HG03457 (cell line): ENCODE data around the gene TTC1.
"Not testable (repeated sequence)": the region's sequence is repeated elsewhere in the genome, so short reads cannot be mapped to it uniquely, and the experiment has no call there.

Source experiments
- ATAC-seq: cut with Tn5 transposase; IDR thresholded peaks from one replicate; pipeline ENCODE4 v1.9.1; 2021; ENCODE audit warnings: moderate number of reproducible peaks; ENCODE audit not compliant: unreplicated experiment

The TTC1 gene

DNA sequence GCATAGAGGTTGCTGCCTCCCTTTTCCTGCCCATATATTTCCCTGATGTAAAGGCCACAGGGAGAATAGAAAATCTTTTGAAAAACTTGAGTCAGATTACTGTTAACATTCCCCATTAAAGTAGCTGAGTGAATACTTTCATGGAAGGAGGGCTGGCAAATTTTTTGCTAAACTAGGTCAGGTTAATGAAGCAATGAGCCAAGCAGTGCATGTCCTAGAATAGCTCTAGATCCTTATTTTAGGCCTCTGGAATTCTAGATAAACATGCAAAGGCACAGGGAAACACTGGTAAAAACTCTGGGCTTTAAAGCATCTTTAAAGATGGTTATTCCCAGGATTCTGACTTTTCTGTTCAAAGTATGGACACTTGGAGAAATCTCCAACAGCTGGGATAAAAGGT is 27.9 kb downstream of the TTC1 start:
- no peak for ATAC-seq

DNA sequence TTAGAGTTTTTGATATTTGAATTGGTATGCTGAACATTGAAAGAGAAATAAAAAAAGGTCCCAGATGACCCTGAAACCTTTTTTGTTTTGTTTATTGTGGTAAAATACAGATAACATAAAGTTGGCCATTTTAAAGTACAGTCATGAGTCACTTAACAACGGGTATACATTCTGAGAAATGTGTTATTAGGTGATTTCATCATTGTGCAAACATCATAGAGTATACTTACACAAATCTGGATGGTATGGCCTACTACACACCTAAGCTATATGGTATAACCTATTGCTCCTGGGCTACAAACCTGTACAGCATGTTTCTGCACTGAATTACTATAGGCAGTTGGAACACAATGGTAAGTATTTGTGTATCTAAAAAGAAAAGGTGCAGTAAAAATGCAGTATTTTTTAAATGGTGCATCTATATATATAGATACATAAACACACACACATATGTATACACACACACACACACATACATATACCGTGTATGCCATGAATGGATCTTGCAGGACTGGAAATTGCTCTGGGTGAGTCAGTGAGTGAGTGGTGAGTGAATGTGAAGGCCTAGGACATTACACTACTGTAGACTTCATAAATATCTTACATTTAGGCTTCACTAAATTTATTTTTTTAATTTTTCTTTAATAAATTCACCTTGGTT is 31.0 kb downstream of the TTC1 start:
- ATAC-seq = no peak

DNA sequence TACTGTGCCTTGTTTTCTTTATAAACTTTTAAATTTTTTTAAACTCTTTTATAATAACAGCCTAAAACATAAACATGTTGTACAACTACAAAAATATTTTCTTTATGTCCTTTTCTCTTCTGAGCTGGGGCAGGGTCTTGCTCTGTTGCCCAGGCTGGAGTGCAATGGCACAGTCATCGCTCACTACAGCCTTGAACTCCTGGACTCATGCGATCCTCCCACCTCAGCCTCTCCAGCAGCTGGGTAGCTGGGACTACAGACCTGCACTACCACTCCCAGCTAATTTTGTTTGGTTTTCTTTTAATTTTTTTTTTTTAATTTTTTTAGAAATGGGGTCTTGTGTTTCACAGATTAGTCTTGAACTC is 31.5 kb downstream of the TTC1 start:
- no peak for ATAC-seq

DNA sequence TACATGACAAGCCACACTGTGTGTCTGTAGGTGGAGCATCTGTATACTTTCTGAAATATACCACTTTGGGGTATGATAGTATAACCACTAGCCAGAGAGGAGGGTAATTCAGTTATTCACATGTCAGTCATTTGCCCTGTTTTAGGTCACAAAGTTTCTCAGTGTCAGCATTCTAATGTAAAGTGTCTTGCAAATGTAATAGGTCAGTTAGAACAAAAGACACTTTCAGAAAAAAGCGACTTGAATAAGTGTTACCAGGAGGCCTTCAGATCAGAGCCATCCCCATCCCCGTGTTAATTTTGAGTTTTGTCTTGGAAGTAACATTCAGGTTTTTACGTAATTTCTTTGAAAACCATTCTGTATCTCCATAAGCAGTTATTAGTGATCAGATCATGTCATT is 33.7 kb downstream of the TTC1 start:
- no peak for ATAC-seq

DNA sequence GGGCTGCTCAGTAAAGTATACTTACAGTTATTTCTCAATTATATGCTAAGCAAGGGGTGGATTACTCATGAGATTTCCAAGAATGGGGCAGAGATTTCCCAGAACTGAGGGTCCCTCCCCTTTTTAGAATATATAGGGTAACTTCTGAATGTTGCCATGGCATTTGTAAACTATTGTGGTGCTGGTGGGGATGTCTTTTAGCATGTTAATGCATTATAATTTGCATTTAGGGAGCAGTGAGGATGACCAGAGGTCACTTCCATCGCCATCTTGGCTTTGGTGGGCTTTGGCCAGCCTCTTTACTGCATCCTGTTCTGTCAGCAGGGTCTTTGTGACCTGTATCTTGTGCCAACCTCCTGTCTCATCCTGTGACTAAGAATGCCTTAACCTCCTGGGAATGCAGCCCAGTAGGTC is 35.5 kb downstream of the TTC1 start:
- ATAC-seq = no peak

DNA sequence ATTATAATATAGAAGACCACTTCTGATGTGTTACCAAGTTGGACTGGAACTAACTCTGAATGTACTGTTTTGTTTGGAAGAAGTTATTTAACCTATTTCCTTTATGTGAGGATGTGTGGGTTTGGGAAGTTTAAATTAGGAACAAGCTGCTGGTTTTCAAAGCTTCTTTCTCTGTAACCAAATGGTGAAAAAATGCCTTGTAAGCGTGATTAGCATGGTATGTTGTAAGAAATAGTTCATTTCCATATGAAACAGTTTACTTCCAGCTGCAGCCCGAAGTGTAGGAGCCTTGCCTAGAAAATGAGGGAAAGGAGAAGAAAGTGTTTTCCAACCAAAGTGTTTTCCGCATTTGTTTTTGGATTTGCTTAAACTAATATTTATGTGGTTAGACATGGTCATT is 36.0 kb downstream of the TTC1 start:
- ATAC-seq = no peak

DNA sequence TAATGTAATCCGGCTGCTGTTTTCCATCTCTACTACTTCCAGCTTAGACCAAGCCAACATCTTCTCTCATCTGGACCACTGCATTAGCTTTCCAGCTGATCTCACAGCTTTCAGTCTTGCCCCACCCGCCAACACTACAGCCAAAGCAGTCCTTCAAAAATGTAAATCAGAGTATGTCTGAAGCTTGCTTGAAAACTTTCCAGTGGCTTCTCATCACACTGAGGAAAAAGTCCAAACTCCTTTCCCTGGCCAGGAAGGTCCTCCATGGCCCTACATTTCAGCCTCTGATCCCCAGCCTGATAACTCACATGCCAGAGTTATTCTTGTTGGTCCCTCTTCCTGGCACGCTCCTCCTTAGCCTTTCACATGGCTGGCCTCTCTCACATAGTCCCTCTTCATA is 38.5 kb downstream of the TTC1 start:
- ATAC-seq = no peak

DNA sequence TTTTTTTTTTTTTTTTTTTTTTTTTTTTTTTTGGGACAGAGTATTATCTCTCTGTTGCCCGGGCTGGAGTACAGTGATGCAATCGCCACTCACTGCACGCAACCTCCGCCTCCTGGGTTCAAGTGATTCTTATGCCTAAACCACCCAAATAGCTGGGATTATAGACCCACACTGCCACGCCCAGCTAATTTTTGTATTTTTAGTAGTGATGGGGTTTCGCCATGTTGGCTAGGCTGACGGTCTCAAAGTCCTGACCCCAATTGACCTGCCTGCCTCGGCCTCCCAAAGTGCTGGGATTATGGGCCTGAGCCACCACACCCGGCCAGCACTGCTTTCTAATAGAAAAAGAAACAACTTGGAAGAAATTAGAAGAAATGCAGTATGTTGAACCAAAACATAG is 39.2 kb downstream of the TTC1 start:
- ATAC-seq = no peak

DNA sequence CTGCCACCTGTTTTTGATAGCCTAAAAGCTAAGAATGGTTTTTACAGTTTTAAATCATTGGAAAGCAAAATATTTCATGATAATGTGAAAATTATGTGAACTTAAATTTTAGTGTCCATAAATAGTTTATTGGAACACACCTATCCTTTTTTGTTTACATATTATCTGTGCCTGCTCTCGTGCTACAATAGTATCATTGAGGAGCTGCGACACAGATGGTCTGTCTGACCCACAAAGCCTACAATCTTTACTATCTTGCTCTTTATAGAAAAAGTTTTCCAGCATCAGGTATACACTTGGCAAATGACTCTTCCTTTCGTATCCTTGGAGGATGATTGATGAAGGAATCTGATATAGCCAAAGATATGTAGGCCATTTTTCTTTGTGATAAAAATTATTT is 40.2 kb downstream of the TTC1 start:
- no peak for ATAC-seq

DNA sequence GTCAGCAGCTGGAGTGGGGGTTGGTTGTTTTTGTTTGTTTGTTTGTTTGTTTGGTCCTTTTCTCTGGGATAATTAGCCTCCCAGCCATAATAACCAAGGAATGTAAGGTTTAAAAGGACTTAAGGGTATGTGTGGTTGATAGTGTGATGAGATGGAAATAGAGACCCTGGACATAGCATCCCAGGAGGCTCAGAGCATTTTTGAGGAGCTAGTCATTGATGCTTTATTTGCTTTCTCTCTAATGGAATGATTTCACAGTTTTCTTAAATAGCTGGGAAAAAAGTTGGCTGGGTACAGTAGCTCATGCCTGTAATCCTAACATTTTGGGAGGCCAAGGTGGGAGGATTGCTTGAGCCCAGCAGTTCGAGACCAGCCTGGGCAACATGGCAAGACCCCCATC is 45.1 kb downstream of the TTC1 start:
- ATAC-seq = no peak

DNA sequence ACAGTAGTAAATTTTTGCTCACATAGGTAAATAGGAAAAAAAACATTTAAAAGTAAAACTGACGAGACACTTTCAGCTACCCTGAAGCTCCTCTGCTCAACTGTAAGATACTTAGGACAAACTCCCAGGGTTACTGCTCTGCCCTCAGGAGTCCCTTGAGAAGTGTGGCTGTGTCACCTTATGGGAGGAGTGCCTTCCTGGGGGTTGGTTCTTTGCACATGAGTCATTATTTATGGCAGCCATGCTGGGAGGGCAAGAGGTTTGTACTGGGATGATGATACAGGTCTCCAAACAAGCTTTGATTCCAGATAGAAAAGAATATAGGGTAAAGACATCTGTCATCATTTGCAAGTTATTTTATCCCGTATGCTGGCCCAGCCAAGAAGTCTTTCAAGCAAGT is 45.9 kb downstream of the TTC1 start:
- ATAC-seq = no peak

DNA sequence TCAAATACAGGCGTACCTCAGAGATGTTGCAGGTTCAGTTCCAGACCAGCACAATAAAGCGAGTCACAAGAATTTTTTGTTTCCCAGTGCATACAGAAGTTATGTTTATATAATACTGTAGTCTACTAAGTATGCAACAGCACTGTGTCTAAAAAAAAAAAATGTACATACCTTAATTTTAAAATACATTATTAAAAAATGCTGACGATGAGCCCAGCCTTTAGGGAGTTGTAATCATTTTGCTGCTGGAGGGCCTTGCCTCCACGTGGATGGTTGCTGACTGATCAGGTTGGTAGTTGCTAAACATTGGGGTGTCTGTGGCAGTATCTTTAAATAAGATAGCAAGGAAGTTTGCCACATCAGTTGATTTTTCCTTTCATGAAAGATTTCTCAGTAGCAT is 48.3 kb downstream of the TTC1 start:
- no peak for ATAC-seq

DNA sequence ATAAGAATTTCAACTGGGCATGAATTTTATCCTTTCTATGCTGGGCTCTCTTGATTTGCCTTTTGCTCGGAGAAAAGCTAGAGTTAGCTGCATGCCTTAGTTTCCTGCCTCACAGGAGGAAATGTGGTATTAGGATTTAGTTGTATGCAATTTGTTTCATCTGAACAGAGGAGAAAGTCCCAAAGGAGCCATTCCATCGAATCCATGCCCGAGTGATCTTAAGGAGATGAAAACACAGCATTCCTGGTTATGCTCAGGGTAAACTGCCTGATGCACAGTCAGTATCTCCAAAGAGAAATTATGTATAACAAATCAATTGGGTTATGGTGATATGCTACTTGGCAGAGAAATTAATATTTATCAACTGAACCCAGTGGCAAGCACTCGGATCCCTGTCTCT is 51.1 kb downstream of the TTC1 start:
- ATAC-seq = no peak

DNA sequence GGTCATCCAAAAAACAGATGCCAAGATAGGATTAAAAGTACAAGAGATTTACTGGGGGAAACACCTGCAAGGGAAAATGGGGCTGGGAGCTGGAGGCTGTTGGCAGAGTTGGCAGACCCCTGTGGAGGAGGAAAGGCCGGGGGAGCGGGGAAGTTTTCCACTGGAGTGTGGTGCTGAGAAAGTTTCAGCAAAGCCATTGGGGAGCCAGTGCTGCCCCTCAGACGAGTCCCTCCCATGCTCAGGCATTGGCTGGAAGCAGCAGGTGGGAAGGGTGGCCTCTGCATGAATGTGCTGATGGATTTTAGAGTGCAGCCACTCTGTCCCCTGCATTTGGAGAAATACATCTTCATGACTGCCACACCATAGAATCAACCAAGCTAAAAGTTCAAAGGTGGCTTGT is 52.8 kb downstream of the TTC1 start:
- no peak for ATAC-seq

DNA sequence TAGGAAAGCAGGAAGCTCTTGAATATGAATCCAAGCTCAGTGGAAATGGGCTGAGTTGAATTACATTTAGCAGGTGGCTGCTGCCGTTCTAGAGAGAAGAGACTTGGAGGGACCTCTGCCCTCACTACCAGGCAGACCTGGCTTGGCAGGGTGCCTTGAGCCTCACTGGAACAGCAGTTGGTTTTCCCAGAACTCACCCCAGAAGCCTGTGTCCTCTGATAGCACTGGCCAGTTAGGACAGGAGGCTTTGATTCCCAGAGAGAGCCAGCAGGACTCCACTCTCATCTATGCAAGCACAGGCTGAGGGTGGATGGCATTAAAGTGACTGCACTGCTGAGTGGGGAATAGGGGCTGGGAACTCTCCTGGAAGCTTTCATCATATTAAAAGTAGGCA is 55.5 kb downstream of the TTC1 start:
- no peak for ATAC-seq

DNA sequence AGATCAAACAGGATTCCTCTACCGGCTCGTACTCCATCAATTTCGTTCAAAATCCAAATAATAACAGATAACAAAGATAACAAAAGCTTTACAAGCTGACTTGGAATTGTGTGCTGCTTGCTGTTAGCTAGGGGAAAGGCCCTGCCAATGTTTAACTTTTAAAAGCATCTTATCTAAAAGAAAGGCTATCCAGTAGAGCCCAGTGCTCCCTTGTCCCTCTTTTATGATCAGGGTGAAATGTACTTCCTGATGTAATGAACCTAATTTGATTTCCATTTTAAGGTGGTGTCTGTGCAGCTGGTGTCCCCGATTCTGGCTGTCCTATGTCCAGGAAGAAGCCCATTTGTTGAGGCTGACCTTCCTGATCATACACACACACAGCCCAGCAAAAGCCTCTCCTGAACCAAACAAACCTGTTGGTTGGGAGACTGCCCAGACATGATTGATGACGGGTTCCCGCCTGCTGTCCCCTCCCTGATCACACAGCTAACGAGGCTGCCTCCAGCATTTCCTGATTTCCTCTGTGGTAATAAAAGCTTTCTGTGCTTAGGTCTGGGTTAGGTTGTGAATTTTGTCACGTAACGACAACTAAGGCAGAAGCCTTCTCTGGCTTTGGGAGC is 56.2 kb downstream of the TTC1 start:
- no peak for ATAC-seq

DNA sequence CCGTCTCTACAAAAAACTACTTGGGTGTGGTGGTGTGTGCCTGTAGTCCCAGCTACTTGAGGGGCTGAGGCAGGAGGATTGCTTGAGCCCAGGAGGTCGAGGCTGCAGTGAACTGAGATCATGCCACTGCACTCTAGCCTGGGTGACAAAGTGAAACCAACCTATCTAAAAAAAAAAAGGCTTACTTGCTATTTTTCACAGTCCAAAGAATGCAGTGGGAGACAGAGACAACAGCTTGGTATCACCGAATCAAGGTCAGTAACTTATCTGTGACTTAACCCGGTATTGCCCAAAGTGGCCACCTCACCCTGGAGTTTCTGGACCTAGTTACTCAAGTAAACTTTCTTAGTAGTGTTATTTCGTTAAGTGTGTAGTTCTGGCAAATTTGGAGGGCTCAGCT is 60.2 kb downstream of the TTC1 start:
- ATAC-seq = not testable (repeated sequence)

DNA sequence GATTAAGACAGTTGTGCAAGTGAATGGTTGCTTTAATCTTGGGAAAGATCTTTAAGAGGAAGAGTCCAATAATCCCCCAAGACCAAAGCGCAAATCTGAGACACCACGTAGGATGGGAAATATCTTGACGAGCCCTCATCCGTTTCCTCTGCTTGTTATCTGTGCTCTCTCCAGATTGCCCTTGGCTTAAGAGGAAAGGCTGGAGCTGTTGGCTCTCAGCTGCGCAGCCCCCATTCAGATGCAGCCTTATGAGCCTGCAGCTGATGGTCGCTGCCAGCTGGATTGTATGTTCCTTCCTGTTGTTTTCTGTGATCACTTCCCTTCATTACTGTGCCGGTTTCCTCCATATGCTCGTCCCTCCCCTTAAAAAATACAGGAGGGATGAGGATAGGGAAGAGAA is 62.6 kb downstream of the TTC1 start:
- ATAC-seq = no peak

DNA sequence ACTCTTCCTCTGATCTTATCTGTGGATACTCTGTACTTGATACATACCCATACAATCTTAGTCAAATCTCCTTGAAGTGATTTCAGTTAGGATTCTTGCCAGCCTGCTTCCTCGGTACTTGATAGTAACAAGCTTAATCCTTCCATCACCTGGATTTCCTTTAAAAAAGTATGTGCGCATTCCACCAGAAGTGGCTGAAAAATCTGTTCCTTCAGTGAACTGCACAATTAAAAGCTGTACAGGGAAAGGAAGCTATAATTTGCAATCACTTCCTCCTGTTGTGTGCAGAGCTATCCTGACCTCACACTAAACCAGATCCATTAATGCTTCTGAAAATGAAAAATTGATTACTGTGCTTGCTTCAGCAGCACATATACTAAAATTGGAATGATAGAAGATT is 63.0 kb downstream of the TTC1 start:
- no peak for ATAC-seq

DNA sequence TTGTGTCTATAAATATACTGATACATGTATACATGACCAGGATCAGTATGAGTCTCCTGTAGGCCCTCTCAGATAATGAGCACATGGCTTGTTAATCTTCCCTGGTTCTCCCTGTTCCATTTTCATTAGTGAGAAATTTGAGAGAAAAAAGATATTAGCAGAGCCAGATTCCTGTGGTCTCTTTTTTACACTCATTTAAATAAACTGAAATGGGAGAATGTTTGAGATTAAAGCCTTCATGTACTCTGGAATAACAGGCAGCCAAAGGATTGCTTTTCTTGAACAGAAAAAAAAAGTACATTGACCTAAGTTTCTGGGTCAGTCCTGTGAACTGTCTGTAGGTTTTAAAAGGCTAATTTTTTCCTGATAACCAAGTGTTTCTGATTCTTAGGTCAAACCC is 66.1 kb downstream of the TTC1 start:
- ATAC-seq = no peak

DNA sequence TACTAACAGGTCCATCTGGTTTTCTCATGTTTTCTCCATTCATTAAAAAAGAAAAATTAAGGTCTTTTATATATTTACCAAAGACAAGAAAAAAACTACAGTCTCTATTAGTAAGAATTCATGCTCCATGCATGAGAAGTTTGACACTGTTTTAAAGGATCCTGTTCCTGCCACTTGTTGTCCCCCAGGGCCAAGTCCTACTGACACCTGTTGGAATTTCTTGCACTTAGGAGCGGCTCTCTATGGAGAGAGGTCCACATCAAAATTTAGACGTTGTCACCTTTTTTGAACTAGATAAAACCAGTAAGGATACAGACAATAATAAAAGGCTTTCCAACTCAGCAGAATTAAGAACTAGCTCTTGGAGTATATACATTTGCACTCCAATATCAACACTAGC is 68.1 kb downstream of the TTC1 start:
- no peak for ATAC-seq

DNA sequence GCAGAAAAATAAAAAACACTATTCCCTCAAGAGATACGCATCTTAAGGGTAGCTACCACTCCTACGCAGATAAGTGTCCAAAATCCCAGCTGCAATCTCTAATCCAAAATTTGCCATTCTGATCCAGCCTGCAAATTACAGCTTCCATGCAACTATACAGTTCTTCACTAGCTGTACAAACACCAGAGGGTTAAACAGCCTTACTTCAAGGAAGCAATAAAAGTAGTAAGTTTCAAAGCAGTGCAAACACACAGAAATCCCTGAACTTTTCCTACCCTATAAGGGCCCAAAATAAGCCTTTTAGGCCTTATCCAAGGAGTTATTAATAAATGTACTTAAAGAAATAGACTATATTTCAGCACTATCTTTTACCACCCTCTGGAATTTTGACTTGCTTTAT is 70.8 kb downstream of the TTC1 start:
- ATAC-seq = no peak

DNA sequence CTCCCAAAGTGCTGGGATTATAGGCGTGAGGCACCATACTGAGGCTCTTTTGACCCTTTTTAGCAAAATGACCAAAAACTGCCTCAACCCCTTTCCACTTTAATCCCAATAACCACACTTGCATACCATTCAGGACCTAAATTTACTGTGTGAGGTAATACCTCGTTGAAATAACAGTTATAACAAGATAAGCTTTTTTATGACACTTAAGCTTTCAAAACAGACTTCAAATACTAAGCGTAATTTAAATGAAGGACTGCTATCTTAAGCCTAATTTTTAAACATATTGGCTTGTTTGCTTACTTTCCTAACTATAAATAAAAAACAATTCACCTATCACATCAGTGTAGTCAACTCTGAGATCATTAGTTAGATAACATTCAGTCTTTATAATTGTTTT is 72.6 kb downstream of the TTC1 start:
- ATAC-seq = no peak
